Heart right ventricle (tissue), 16 donors: Measurements from ENCODE around the gene PTPRM. TPM values are rescaled to one million over a fixed set of nuclear protein-coding genes. Genes with fewer than 3 reads are reported as not detected.

Source experiments
- ATAC-seq, 8 donors: fragments of 200-7000 bp; cut with Tn5 transposase; one replicate each; pipeline ENCODE4 v1.9.1; 2020; ENCODE audit warnings: mild to moderate bottlenecking in 8 of 8, moderate library complexity in 8 of 8, moderate number of reproducible peaks in 1 of 8
- DNase-seq, 2 donors: peaks; one replicate each; pipeline ENCODE4 v3.0.0-alpha.2; 2020
- H3K27ac ChIP-seq, 10 donors: fragments of 200-600 bp; sonication (generic) in 2 of 10; one replicate each; pipeline versions ENCODE4 v1.5.0 to v1.8.0; 2020 to 2022; ENCODE audit warnings: mild to moderate bottlenecking in 3 of 10
- H3K27me3 ChIP-seq, 7 donors: fragments of 200-600 bp; one replicate each; pipeline ENCODE4 v1.8.0; 2021 to 2022; ENCODE audit warnings: mild to moderate bottlenecking in 2 of 7
- H3K36me3 ChIP-seq, 9 donors: fragments of 200-600 bp; sonication (generic) in 1 of 9; one replicate each; pipeline versions ENCODE4 v1.5.0 to v1.8.0; 2020 to 2022; ENCODE audit warnings: mild to moderate bottlenecking in 2 of 9
- H3K4me1 ChIP-seq, 9 donors: fragments of 200-600 bp; sonication (generic) in 1 of 9; one replicate each; pipeline versions ENCODE4 v1.5.0 to v1.8.0; 2020 to 2022; ENCODE audit warnings: mild to moderate bottlenecking in 4 of 9
- H3K4me3 ChIP-seq, 10 donors: fragments of 200-600 bp; sonication (generic) in 2 of 10; one replicate each; pipeline versions ENCODE4 v1.5.0 to v1.8.0; 2020 to 2022; ENCODE audit warnings: mild to moderate bottlenecking in 7 of 10, moderate library complexity in 2 of 10
- H3K9me3 ChIP-seq, 11 donors: fragments of 200-600 bp in 10 of 11; sonication (generic) in 2 of 11; one replicate each; pipeline versions ENCODE4 v1.5.0 to v1.8.0; 2013 to 2022; ENCODE audit warnings: mild to moderate bottlenecking in 2 of 11, control low read depth in 1 of 11, moderate library complexity in 1 of 11
- WGBS, 2 donors: extraction: QIAGEN DNeasy Blood & Tissue Kit; methylation state at CpG; one replicate each; pipeline ENCODE4 v1.1.7; 2013; ENCODE audit warnings: inconsistent platforms in 1 of 2; 5-methylcytosine and 5-hydroxymethylcytosine counted together
- intact Hi-C, 10 donors: fragments of 100-400 bp; cut with DNase I; formaldehyde crosslinking; loops; one replicate each; pipeline versions ENCODE4 v1.11.1 to v1.14.2; 2022
- polyA plus RNA-seq, 2 donors: library from polyadenylated mRNA; stranded (reverse); fragments of 200-250 nt; gene quantifications; one replicate each; pipeline ENCODE4 v1.2.3, GENCODE V29; 2013
- total RNA-seq, 10 donors: library from RNA; stranded (reverse); fragmentation: NEBNext Ultra II Directional in 3 of 10; extraction: Animal tissue kit (Norgen Biotek cat#: 25700) in 3 of 10; gene quantifications; one replicate each; pipeline versions ENCODE4 v1.2.1 to v1.2.4, GENCODE V29; 2021 to 2023
- TF ChIP-seq, protein P1 (sequence below), 9 donors: fragments of 200-600 bp; sonication (generic) in 2 of 9; IDR thresholded peaks; one replicate each; pipeline versions ENCODE4 v1.5.0 to v1.8.0; 2021 to 2022; ENCODE audit warnings: antibody characterized with exemption in 9 of 9, mild to moderate bottlenecking in 5 of 9, moderate library complexity in 1 of 9
- donor health status: Arrhythmogenic right ventricular cardiomyopathy.
- donor health status: ischemic (EF 13 %, LVEDD 7.1; RV severe dilation, severe dysfunction).
- donor health status: healthy with polysubstance abuse.
- donor health status: DM: no; HTN: yes; CAD: no.
- donor health status: DM: no; HTN: no; CAD: no.
- donor health status: ischemic (EF 25% LVEDD 6.9; RV normal size, moderate dysfunction).
- donor health status: ischemic (EF 25% LVEDD 5.7; RV mildly dilated, moderate dysfunction).
- donor health status: healthy.
- donor health status: DM: yes; HTN: yes; CAD: no.
- donor health status: Ischemic cardiomyopathy.
- donor health status: ischemic (EF 35%, LVEDD 5.7; RV mildly dilated, moderate dysfunction).
- donor health status: nonischemic (EF 11% LVEDD 7.7; RV severe dilation, severe dysfunction).
- donor health status: DM: yes; HTN: yes; CAD: no.
- donor health status: PGD.
- donor health status: ischemic (EF 29% LVEDD 5.4; RV normal size, mild dysfunction).
- donor health status: nonischemic (EF 23%, LVEDD 6.1; RV moderate dilation, normal function).

The PTPRM gene
- total and polyA plus RNA-seq, 12 donors: 81.7 to 170 (median 132) TPM

DNA sequence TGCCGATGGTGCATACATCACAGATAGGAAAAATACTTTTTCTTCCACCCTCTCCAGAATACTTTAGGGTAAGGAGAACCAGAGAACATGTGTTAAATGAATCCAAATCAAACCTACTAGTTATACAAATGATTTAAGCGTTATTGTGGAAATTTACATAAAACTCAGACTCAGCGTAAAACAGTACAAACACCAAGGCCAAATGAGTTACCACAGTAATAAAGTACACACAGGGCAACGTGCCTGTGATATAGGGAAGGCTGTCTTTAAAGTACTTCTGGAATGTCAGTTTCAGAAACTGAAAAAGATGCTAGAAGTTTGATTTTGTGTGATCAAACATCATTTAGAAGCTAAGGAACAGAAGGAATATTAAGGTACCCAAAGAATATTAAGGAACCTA lies 46.9 kb downstream of the PTPRM start:
- Histone ChIP-seq H3K4me1 (peaks cover 2 to 98% (median 77%) of the 10 kb centered on the region in 9 donors), H3K27me3 (no peaks in the 10 kb centered on the region), H3K36me3 (no peaks in the 10 kb centered on the region), H3K9me3 (no peaks in the 10 kb centered on the region), H3K27ac (peak overlapping the region in 2 of 10 donors; percentile 72 to 88), H3K4me3 (no peak overlapping the region)
- TF ChIP-seq, protein P1, sequence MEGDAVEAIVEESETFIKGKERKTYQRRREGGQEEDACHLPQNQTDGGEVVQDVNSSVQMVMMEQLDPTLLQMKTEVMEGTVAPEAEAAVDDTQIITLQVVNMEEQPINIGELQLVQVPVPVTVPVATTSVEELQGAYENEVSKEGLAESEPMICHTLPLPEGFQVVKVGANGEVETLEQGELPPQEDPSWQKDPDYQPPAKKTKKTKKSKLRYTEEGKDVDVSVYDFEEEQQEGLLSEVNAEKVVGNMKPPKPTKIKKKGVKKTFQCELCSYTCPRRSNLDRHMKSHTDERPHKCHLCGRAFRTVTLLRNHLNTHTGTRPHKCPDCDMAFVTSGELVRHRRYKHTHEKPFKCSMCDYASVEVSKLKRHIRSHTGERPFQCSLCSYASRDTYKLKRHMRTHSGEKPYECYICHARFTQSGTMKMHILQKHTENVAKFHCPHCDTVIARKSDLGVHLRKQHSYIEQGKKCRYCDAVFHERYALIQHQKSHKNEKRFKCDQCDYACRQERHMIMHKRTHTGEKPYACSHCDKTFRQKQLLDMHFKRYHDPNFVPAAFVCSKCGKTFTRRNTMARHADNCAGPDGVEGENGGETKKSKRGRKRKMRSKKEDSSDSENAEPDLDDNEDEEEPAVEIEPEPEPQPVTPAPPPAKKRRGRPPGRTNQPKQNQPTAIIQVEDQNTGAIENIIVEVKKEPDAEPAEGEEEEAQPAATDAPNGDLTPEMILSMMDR (IDR thresholded peaks at IDR 0.05): no peak
- intact Hi-C loops: no loop called here
- DNase-seq (no peak), ATAC-seq (no peak)
- WGBS, 2 donors: 80 to 87% methylated on average over 4 of the region's 4 CpGs

DNA sequence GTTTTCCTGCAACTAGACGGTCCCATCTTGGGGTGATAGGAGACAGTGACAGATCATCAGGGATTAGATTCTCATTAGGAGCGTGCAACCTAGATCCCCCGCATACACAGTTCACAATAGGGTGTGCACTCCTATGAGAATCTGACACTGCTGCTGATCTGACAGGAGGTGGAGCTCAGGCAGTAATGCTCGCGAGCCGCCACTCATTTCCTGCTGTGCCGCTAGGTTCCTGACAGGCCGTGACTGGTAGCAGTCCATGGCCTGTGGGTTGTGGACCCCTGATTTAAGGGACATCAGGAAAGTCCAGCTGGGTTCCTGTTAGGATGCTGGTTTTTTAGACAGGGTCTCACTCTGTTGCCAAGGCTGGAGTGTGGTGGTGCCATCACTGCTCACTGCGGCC lies 48.7 kb downstream of the PTPRM start:
- WGBS, 2 donors: 72 to 83% methylated on average over 9 of the region's 9 CpGs
- peak overlapping the region in 7 of 10 donors; percentile 7 to 72 (median 67) for H3K27ac ChIP-seq
- DNase-seq: no peak
- ATAC-seq: peak in 6 of 8 donors; percentile 13 to 30 (median 24)
- H3K27me3 ChIP-seq: no peaks in the 10 kb centered on the region
- no peak overlapping the region for H3K4me3 ChIP-seq
- no peaks in the 10 kb centered on the region for H3K9me3 ChIP-seq
- TF ChIP-seq, protein P1 (IDR thresholded peaks at IDR 0.05): no peak
- no peaks in the 10 kb centered on the region for H3K36me3 ChIP-seq
- intact Hi-C loops: loop anchor here in 2 of 10 donors (5.0 kb wide), 2 partner anchors 41 to 126 kb away; no protein-coding TSS in a partner anchor
- peaks cover 16 to 98% (median 85%) of the 10 kb centered on the region in 9 donors for H3K4me1 ChIP-seq

DNA sequence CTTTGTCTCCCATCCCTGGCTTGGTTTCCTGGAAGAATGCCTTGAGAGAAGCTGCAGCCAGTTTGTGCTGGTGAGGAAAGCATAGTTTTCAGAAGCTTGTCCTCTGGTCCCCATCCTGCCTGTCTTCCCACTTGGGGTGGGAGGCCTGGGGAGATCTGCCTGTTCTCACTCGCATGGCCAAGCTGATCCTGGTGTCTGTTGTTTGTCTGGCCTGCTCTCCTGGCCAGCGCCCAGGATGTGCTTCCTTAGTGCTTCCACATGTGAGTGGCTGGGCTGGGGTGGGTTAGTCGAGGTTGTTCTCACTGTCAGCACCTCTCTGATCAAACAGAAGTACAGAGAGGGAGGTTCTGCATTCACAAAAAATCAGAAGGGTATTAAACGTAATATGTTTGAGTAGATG lies 49.5 kb downstream of the PTPRM start:
- H3K27ac ChIP-seq: peak overlapping the region in 9 of 10 donors; percentile 1 to 72 (median 65)
- intact Hi-C loops: loop anchor here in 2 of 10 donors (5.0 kb wide), 2 partner anchors 41 to 126 kb away; no protein-coding TSS in a partner anchor
- peaks cover 16 to 99% (median 79%) of the 10 kb centered on the region in 9 donors for H3K4me1 ChIP-seq
- ATAC-seq (peak; percentile 62 to 92 (median 84)), DNase-seq (peak; percentile 71 to 73)
- TF ChIP-seq, protein P1 (IDR thresholded peaks at IDR 0.05): no peak
- WGBS, 2 donors: 27% methylated on average over 4 of the region's 4 CpGs
- peak overlapping the region in 1 of 10 donors; percentile 24 for H3K4me3 ChIP-seq
- H3K27me3 ChIP-seq: no peaks in the 10 kb centered on the region
- no peaks in the 10 kb centered on the region for H3K36me3 ChIP-seq
- no peaks in the 10 kb centered on the region for H3K9me3 ChIP-seq

DNA sequence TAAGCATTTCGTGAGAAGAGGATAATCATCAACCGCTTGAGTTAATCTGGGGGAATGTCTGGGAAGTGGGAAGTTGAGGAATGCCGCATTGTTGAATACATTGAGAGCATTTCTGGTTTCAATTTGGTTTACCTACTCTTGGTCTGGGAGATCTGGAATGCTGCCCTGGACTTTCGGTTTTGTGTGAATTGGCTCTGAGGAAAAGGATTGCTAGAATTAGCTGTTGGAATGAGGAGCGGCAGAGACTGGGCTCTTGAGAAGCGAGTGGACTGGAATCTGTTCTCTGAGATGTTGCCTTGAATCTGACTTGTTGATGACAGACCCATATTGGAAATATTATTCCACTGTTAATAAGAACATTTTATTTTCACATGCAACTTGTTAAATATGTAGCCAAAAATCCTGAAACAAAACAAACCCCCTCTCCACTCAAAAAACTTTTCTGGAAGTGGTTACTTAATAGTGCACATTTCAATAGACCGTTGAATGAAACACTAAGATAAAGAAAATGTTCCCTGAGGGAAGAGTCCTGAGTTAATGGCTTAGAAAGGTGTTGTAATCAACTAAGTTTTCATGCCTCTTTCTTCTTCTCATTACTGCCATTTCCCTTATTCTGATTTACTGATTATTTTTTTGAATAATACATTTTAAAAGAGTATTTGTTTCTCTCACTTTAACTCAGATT lies 50.8 kb downstream of the PTPRM start:
- H3K27ac ChIP-seq: peak overlapping the region in 9 of 10 donors; percentile 0 to 72 (median 65)

More for the DNA sequence above, 50.8 kb downstream of the PTPRM start:
- intact Hi-C loops: loop anchor here in 2 of 10 donors (5.0 kb wide), 2 partner anchors 39 to 124 kb away; no protein-coding TSS in a partner anchor
- H3K9me3 ChIP-seq: no peaks in the 10 kb centered on the region
- H3K36me3 ChIP-seq: no peaks in the 10 kb centered on the region
- peak in 1 of 2 donors; percentile 67 for DNase-seq
- peaks cover 16 to 99% (median 79%) of the 10 kb centered on the region in 9 donors for H3K4me1 ChIP-seq
- WGBS, 2 donors: 14 to 23% methylated on average over 7 of the region's 7 CpGs
- TF ChIP-seq, protein P1 (IDR thresholded peaks at IDR 0.05): no peak
- H3K27me3 ChIP-seq: no peaks in the 10 kb centered on the region
- peak in 6 of 8 donors; percentile 37 to 75 (median 55) for ATAC-seq
- peak overlapping the region in 5 of 10 donors; percentile 18 to 30 (median 22) for H3K4me3 ChIP-seq
